Smooth muscle cell (in vitro differentiated cells): ENCODE results near the gene PSMC5. TPM values are rescaled to one million over a fixed set of nuclear protein-coding genes. Genes with fewer than 3 reads are reported as not detected.
"Not testable (repeated sequence)": the region's sequence is repeated elsewhere in the genome, so short reads cannot be mapped to it uniquely, and the experiment has no call there.

Source experiments
- DNase-seq: peaks from one replicate; lab custom pipeline; 2025; ENCODE audit not compliant: unreplicated experiment; lab: John Stamatoyannopoulos, UW
- H2AFZ ChIP-seq: fragments of 200-600 bp; sonication (generic); 2 replicates; pipeline ENCODE4 v1.6.0; 2016; ENCODE audit warnings: antibody characterized with exemption, low read depth, mild to moderate bottlenecking
- H3F3A ChIP-seq: fragments of 200-600 bp; sonication (generic); 2 replicates; pipeline ENCODE4 v1.6.0; 2017; ENCODE audit warnings: antibody characterized with exemption, low read depth
- H3K27ac ChIP-seq: fragments of 200-600 bp; sonication (generic); 2 replicates; pipeline ENCODE4 v1.5.1; 2016; ENCODE audit warnings: low read depth, mild to moderate bottlenecking
- H3K27me3 ChIP-seq: fragments of 200-600 bp; sonication (generic); 2 replicates; pipeline ENCODE4 v1.6.1; 2016; ENCODE audit warnings: low read depth, mild to moderate bottlenecking
- H3K36me3 ChIP-seq: fragments of 200-600 bp; sonication (generic); 2 replicates; pipeline ENCODE4 v1.5.1; 2016; ENCODE audit warnings: low read depth
- H3K4me1 ChIP-seq: fragments of 200-600 bp; sonication (generic); 2 replicates; pipeline ENCODE4 v1.5.1; 2016; ENCODE audit warnings: low read depth
- H3K4me2 ChIP-seq: fragments of 200-600 bp; sonication (generic); 2 replicates; pipeline ENCODE4 v1.6.0; 2016; ENCODE audit warnings: mild to moderate bottlenecking
- H3K4me3 ChIP-seq: fragments of 200-600 bp; sonication (generic); 2 replicates; pipeline ENCODE4 v1.5.1; 2016; ENCODE audit warnings: mild to moderate bottlenecking
- H3K79me2 ChIP-seq: fragments of 200-600 bp; sonication (generic); 2 replicates; pipeline ENCODE4 v1.6.0; 2016; ENCODE audit warnings: low read depth, mild to moderate bottlenecking
- H3K9ac ChIP-seq: fragments of 200-600 bp; sonication (generic); 2 replicates; pipeline ENCODE4 v1.6.0; 2016; ENCODE audit warnings: low read depth
- H3K9me3 ChIP-seq: fragments of 200-600 bp; sonication (generic); replicated peaks from 2 replicates; pipeline ENCODE4 v1.5.1; 2016; ENCODE audit warnings: low read depth
- H4K20me1 ChIP-seq: fragments of 200-600 bp; sonication (generic); 2 replicates; pipeline ENCODE4 v1.6.0; 2016; ENCODE audit warnings: low read depth
- WGBS: methylation state at CpG from one replicate; pipeline ENCODE4 v1.1.7; 2016; ENCODE audit warnings: low lambda C conversion rate; 5-methylcytosine and 5-hydroxymethylcytosine counted together
- polyA plus RNA-seq: library from polyadenylated mRNA; unstranded; fragments of >200 nt; fragmentation: Nextera tagmentation; extraction: Ambion mirVana; gene quantifications from 2 replicates; pipeline ENCODE4 v1.2.1, GENCODE V29; 2016
- total RNA-seq: library from RNA; depleted of rRNA; stranded (reverse); fragments of >200 nt; gene quantifications from 2 replicates; pipeline ENCODE4 v1.2.3, GENCODE V29; 2014
- TF ChIP-seq, protein P1 (sequence below): fragments of 200-600 bp; sonication (generic); IDR thresholded peaks from 2 replicates; pipeline ENCODE4 v1.5.1; 2017; ENCODE audit warnings: borderline replicate concordance, mild to moderate bottlenecking, antibody characterized with exemption; ENCODE audit not compliant: insufficient read depth, poor library complexity, severe bottlenecking

The PSMC5 gene
- total and polyA plus RNA-seq, 2 experiments from 2014 or later = 46.2 to 132 TPM

DNA sequence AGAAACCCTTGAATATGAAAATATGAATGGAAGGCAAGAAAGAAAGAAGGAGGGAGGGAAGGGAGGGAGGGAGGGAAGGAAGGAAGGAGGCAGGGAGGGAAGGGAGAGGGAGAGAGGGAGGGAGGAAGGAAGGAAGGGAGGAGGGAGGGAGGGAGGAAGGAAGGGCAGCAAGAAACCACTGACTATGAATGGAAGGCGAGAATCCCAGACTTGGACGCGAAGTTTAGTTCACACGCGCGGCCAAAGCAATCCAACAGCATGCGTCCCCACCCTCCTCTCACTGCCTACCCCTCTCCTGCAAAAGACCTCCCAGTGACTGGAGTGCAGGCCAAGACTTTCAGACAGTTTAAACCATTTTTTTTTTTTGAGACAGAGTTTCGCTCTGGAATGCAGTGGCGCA lies 23.2 kb downstream of the PSMC5 start:
- Histone ChIP-seq H3F3A (no peaks in the 10 kb centered on the region), H4K20me1 (no peaks in the 10 kb centered on the region), H3K4me1 (no peaks in the 10 kb centered on the region), H3K4me2 (no peak overlapping the region), H3K9ac (no peak overlapping the region), H3K4me3 (no peak overlapping the region), H3K9me3 (no peaks in the 10 kb centered on the region), H3K27ac (no peak overlapping the region), H3K27me3 (peaks cover 4% of the 10 kb centered on the region), H2AFZ (no peak overlapping the region), H3K79me2 (no peaks in the 10 kb centered on the region), H3K36me3 (no peaks in the 10 kb centered on the region)
- TF ChIP-seq, protein P1, sequence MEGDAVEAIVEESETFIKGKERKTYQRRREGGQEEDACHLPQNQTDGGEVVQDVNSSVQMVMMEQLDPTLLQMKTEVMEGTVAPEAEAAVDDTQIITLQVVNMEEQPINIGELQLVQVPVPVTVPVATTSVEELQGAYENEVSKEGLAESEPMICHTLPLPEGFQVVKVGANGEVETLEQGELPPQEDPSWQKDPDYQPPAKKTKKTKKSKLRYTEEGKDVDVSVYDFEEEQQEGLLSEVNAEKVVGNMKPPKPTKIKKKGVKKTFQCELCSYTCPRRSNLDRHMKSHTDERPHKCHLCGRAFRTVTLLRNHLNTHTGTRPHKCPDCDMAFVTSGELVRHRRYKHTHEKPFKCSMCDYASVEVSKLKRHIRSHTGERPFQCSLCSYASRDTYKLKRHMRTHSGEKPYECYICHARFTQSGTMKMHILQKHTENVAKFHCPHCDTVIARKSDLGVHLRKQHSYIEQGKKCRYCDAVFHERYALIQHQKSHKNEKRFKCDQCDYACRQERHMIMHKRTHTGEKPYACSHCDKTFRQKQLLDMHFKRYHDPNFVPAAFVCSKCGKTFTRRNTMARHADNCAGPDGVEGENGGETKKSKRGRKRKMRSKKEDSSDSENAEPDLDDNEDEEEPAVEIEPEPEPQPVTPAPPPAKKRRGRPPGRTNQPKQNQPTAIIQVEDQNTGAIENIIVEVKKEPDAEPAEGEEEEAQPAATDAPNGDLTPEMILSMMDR = no peak
- WGBS = 97% methylated on average over 9 of the region's 9 CpGs
- no peak for DNase-seq

DNA sequence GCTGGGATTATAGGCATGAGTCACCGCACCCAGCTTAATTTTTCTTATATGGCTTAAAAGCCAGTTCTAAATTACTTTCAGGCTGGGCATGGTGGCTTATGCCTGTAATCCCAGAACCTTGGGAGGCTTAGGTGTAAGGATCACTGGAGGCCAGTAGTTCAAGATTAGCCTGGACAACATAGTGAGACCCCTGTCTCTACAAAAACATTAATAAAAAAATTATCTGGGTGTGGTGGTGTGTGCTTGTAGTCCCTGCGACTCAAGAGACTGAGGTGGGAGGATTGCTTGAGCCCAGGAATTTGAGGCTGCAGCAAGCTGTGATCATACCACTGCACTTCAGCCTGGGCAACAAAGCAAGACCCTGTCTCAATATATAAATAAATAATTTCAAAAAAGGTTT lies 26.0 kb downstream of the PSMC5 start:
- H3F3A ChIP-seq = no peaks in the 10 kb centered on the region
- no peak overlapping the region for H2AFZ ChIP-seq
- H3K36me3 ChIP-seq = no peaks in the 10 kb centered on the region
- no peak overlapping the region for H3K27ac ChIP-seq
- TF ChIP-seq, protein P1 = no peak
- no peak overlapping the region for H3K9ac ChIP-seq
- 97% methylated on average over 2 of the region's 2 CpGs for WGBS
- H3K4me2 ChIP-seq = no peak overlapping the region
- no peaks in the 10 kb centered on the region for H3K4me1 ChIP-seq
- H3K79me2 ChIP-seq = no peaks in the 10 kb centered on the region
- peaks cover 4% of the 10 kb centered on the region for H3K27me3 ChIP-seq
- H4K20me1 ChIP-seq = no peaks in the 10 kb centered on the region
- H3K4me3 ChIP-seq = no peak overlapping the region
- no peaks in the 10 kb centered on the region for H3K9me3 ChIP-seq
- no peak for DNase-seq

DNA sequence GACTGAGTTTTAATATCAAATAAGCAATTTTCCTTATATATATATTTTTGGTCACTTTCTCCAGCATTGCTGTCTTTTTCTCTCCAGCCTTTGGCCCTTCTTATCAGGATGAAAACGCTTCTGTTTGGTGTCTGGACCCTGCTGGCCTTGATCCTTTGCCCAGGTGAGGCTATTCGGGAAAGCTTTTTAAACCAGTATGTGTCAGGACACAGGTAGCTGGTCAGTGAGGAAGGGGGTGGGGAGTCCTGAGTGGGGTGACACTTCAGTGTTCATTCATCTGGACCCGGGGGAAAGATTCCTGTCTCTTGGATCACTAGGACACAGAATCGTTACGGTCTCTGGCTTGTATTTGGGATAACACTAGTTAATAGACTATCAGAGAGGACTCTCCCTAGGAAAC lies 27.5 kb downstream of the PSMC5 start:
- no peaks in the 10 kb centered on the region for H3K9me3 ChIP-seq
- no peak overlapping the region for H3K27ac ChIP-seq
- H3K4me3 ChIP-seq = no peak overlapping the region
- H3K36me3 ChIP-seq = no peaks in the 10 kb centered on the region
- no peaks in the 10 kb centered on the region for H4K20me1 ChIP-seq
- no peaks in the 10 kb centered on the region for H3K4me1 ChIP-seq
- H3F3A ChIP-seq = no peaks in the 10 kb centered on the region
- TF ChIP-seq, protein P1 = no peak
- WGBS = 82% methylated on average over 5 of the region's 5 CpGs
- peaks cover 4% of the 10 kb centered on the region for H3K27me3 ChIP-seq
- no peak overlapping the region for H3K4me2 ChIP-seq
- no peak overlapping the region for H2AFZ ChIP-seq
- no peak overlapping the region for H3K9ac ChIP-seq
- no peak for DNase-seq
- no peaks in the 10 kb centered on the region for H3K79me2 ChIP-seq

DNA sequence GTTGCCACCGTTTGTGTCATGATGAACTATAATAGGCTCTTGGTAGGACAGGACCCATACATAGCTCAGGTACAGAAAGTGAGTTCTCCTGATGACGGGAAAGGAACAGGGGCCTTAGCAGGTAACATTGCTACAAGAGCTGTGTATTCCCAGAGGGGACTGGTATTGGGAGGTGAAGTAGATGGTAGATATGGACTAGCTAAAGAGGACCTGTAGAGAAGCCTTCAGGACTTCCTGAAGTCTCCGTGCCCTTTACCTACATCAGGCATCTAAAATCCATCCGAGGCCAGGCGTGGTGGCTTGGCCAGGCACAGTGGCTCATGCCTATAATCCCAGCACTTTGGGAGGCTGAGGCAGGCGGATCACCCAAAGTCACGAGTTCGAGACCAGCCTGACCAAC lies 28.0 kb downstream of the PSMC5 start:
- no peaks in the 10 kb centered on the region for H3K79me2 ChIP-seq
- no peaks in the 10 kb centered on the region for H3K4me1 ChIP-seq
- H3K27ac ChIP-seq = no peak overlapping the region
- H3K9me3 ChIP-seq = no peaks in the 10 kb centered on the region
- 85% methylated on average over 8 of the region's 8 CpGs for WGBS
- H4K20me1 ChIP-seq = no peaks in the 10 kb centered on the region
- no peak overlapping the region for H3K9ac ChIP-seq
- peaks cover 4% of the 10 kb centered on the region for H3K27me3 ChIP-seq
- no peak overlapping the region for H2AFZ ChIP-seq
- H3F3A ChIP-seq = no peaks in the 10 kb centered on the region
- H3K4me3 ChIP-seq = no peak overlapping the region
- H3K4me2 ChIP-seq = no peak overlapping the region
- no peak for DNase-seq
- TF ChIP-seq, protein P1 = no peak
- no peaks in the 10 kb centered on the region for H3K36me3 ChIP-seq

DNA sequence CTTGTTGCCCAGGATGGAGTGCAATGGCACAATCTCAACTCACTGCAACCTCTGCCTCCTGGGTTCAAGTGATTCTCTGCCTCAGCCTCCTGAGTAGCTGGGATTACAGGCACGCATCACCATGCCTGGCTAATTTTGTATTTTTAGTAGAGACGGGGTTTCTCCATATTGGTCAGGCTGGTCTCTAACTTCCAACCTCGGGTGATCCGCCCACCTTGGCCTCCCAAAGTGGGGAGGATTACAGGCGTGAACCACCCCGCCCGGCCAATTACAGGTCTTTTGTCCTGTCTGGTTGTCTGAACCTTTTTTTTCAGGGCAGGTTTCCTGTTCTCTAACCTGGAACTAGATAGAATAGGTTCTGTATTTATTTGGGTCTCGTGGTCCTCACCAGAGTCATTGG lies 29.2 kb downstream of the PSMC5 start:
- H3K9me3 ChIP-seq, H3K27ac ChIP-seq, H3K4me1 ChIP-seq, H3K36me3 ChIP-seq, H2AFZ ChIP-seq, H3K27me3 ChIP-seq, H4K20me1 ChIP-seq, H3K79me2 ChIP-seq, H3K4me2 ChIP-seq, DNase-seq, H3F3A ChIP-seq, H3K4me3 ChIP-seq, H3K9ac ChIP-seq: not testable (repeated sequence)
- WGBS = 96% methylated on average over 8 of the region's 8 CpGs
